Natural killer cell (primary cell): ENCODE measurements around the gene RBMS3. TPM values are rescaled to one million over a fixed set of nuclear protein-coding genes. Genes with fewer than 3 reads are reported as not detected.

ENCODE experiments used
- ATAC-seq, 3 donors: fragments of 150-1000 bp in 2 of 3; fragments of 200-7000 bp in 1 of 3; cut with Tn5 transposase; 1 replicate in 1 of 3; 2 replicates in 2 of 3; pipeline ENCODE4 v1.10.0; 2021; ENCODE audit warnings: mild to moderate bottlenecking in 2 of 3, moderate library complexity in 2 of 3
- DNase-seq, 2 donors: peaks; one replicate each; pipeline versions ENCODE4 v3.0.0 to v3.0.0-alpha.2; 2013 to 2021; ENCODE audit warnings: mixed read lengths in 1 of 2
- H3K27ac ChIP-seq: one replicate; pipeline ENCODE4 v1.5.1; 2013; ENCODE audit warnings: mild to moderate bottlenecking, low read length
- H3K27me3 ChIP-seq: one replicate; pipeline ENCODE4 v1.6.1; 2013; ENCODE audit warnings: low read length; ENCODE audit not compliant: control insufficient read depth, insufficient read depth
- H3K36me3 ChIP-seq: one replicate; pipeline ENCODE4 v1.6.1; 2013; ENCODE audit warnings: low read length; ENCODE audit not compliant: control insufficient read depth, insufficient read depth
- H3K4me1 ChIP-seq: one replicate; pipeline ENCODE4 v1.6.1; 2013; ENCODE audit warnings: low read length; ENCODE audit not compliant: control insufficient read depth, insufficient read depth
- H3K4me3 ChIP-seq: one replicate; pipeline ENCODE4 v1.5.1; 2013; ENCODE audit warnings: low read length
- H3K9me3 ChIP-seq: one replicate; pipeline ENCODE4 v1.6.1; 2013; ENCODE audit warnings: low read length; ENCODE audit not compliant: control insufficient read depth, insufficient read depth
- H3K27ac Mint-ChIP-seq, 2 donors: one replicate each; pipeline ENCODE4 v1.8.0; 2022; ENCODE audit warnings: mild to moderate bottlenecking in 2 of 2, mixed read lengths in 2 of 2, moderate library complexity in 1 of 2
- H3K27me3 Mint-ChIP-seq, 2 donors: one replicate each; pipeline ENCODE4 v1.8.0; 2022; ENCODE audit warnings: low read depth in 2 of 2, mixed read lengths in 2 of 2
- H3K36me3 Mint-ChIP-seq: one replicate; pipeline ENCODE4 v1.8.0; 2022; ENCODE audit warnings: mixed read lengths
- H3K4me1 Mint-ChIP-seq, 2 donors: one replicate each; pipeline ENCODE4 v1.8.0; 2022; ENCODE audit warnings: mixed read lengths in 2 of 2
- H3K4me3 Mint-ChIP-seq: one replicate; pipeline ENCODE4 v1.8.0; 2022; ENCODE audit warnings: mild to moderate bottlenecking, moderate library complexity, mixed read lengths
- H3K9me3 Mint-ChIP-seq, 2 donors: one replicate each; pipeline ENCODE4 v1.8.0; 2022; ENCODE audit warnings: mixed read lengths in 2 of 2
- WGBS: methylation state at CpG from one replicate; pipeline ENCODE4 v1.1.7; 2013; ENCODE audit warnings: missing lambda C conversion rate; ENCODE audit not compliant: insufficient coverage; 5-methylcytosine and 5-hydroxymethylcytosine counted together
- intact Hi-C: fragments of 100-400 bp; cut with micrococcal nuclease; formaldehyde crosslinking; loops from one replicate; pipeline ENCODE4 v1.14.2; 2022
- total RNA-seq, 4 donors: library from RNA; stranded (reverse); fragments of 120-200 nt in 1 of 4; gene quantifications; one replicate each; pipeline versions ENCODE4 v1.2.3 to v1.2.4, GENCODE V29; 2013 to 2022
- TF ChIP-seq, protein P1 (sequence below): fragments of 200-600 bp; IDR thresholded peaks from one replicate; pipeline ENCODE4 v1.8.0; 2022; ENCODE audit warnings: antibody characterized with exemption

The RBMS3 gene
- total RNA-seq, 3 donors from 2014 or later (not counting 1 experiment from before 2014, with no cell fraction given) = 0.16 TPM; not detected in 2

GRCh38 chr3:29284497-29284896 lies 3.6 kb downstream of the RBMS3 start:
- Histone ChIP-seq H3K36me3 (no peaks in the 10 kb centered on the region), H3K4me1 (peaks cover 7% of the 10 kb centered on the region), H3K27ac (no peak overlapping the region), H3K9me3 (no peaks in the 10 kb centered on the region), H3K4me3 (no peak overlapping the region), H3K27me3 (no peaks in the 10 kb centered on the region)
- peaks cover 14 to 17% of the 10 kb centered on the region in 2 donors for H3K4me1 Mint-ChIP-seq
- WGBS = no CpG with 5 or more reads among the region's 2 CpGs
- peaks cover 2 to 4% of the 10 kb centered on the region in 2 donors for H3K9me3 Mint-ChIP-seq
- intact Hi-C loops = no loop called here
- DNase-seq = no peak
- H3K36me3 Mint-ChIP-seq = no peaks in the 10 kb centered on the region
- no peak overlapping the region for H3K4me3 Mint-ChIP-seq
- peaks cover 8 to 13% of the 10 kb centered on the region in 2 donors for H3K27me3 Mint-ChIP-seq
- TF ChIP-seq, protein P1, sequence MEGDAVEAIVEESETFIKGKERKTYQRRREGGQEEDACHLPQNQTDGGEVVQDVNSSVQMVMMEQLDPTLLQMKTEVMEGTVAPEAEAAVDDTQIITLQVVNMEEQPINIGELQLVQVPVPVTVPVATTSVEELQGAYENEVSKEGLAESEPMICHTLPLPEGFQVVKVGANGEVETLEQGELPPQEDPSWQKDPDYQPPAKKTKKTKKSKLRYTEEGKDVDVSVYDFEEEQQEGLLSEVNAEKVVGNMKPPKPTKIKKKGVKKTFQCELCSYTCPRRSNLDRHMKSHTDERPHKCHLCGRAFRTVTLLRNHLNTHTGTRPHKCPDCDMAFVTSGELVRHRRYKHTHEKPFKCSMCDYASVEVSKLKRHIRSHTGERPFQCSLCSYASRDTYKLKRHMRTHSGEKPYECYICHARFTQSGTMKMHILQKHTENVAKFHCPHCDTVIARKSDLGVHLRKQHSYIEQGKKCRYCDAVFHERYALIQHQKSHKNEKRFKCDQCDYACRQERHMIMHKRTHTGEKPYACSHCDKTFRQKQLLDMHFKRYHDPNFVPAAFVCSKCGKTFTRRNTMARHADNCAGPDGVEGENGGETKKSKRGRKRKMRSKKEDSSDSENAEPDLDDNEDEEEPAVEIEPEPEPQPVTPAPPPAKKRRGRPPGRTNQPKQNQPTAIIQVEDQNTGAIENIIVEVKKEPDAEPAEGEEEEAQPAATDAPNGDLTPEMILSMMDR = no peak
- ATAC-seq = no peak
- H3K27ac Mint-ChIP-seq = no peak overlapping the region

DNA sequence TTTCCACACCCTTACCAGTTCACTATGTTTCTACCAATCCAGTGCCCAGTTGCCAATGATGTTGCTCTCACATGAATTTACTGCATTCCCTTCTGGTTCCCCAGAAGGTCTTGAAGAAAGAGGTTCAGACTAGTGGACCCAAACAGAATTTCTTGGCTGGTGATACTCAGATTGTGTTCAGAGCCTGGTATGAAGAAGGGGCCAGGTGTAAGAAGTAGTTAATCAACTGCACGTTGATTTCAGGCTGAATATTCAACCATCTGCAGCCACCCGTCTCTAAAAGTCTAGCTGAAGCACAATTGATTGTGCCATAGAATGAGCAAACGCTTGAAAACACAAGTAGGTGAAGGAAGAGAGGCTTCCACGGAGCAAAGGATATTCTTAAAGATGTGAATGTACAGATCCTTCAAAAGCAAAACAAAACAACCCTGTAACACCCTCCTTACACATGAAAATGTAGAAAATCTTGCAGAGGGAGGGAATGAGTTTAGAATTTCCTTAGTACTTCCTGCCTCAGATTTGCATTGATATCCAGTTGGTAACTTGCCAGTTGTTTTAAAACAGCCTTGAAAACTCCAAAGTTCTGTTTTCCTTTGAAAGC lies 4.7 kb downstream of the RBMS3 start:
- H3K27me3 ChIP-seq = no peaks in the 10 kb centered on the region
- TF ChIP-seq, protein P1 = no peak
- Mint-ChIP-seq H3K36me3 (no peaks in the 10 kb centered on the region), H3K9me3 (peaks cover 2 to 4% of the 10 kb centered on the region in 2 donors), H3K4me1 (peaks cover 14 to 16% of the 10 kb centered on the region in 2 donors), H3K27ac (no peak overlapping the region), H3K4me3 (no peak overlapping the region), H3K27me3 (peaks cover 6 to 13% of the 10 kb centered on the region in 2 donors)
- intact Hi-C loops = no loop called here
- peaks cover 7% of the 10 kb centered on the region for H3K4me1 ChIP-seq
- no peaks in the 10 kb centered on the region for H3K9me3 ChIP-seq
- H3K27ac ChIP-seq = no peak overlapping the region
- no peak overlapping the region for H3K4me3 ChIP-seq
- H3K36me3 ChIP-seq = no peaks in the 10 kb centered on the region
- 33% methylated on average over 3 of the region's 4 CpGs for WGBS
- ATAC-seq (no peak), DNase-seq (no peak)

DNA sequence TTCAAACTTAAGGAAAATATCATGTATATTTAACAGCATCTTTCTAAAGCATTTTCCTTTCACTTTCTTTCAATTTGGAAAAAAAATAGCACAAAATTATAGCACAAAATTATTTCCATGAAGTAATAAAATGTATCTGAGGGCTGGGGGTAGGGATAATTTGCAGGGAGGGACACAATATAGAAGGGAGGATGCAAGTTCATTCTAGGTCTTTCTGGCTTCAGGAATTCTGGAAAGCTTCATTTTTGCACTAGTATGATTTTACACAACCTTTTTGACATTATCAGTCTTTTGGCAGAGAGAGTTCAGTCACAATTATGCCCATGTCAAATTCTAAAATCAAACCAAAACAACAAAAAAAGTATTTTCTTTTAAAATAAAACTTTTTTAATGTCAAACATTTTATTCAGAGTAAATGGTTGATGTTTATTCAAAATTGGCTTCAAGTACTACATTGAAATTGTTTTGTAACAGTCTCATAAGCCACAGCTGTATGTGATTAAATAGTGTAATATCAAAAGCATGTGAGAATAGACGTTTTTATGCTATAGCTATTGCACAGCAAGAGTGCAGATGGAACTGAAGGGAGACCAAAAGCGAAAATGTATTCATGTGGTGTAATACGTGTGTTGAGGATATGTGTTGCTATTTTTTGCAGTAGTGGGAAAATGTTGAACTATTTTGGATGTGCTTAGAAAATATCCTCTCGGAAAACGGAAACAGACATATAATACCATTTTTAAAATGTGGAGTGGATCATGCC lies 5.8 kb downstream of the RBMS3 start:
- H3K9me3 Mint-ChIP-seq = peaks cover 2 to 4% of the 10 kb centered on the region in 2 donors
- DNase-seq (no peak), ATAC-seq (no peak)
- H3K27ac Mint-ChIP-seq = no peak overlapping the region
- Histone ChIP-seq H3K36me3 (no peaks in the 10 kb centered on the region), H3K4me1 (peaks cover under 1% of the 10 kb centered on the region), H3K27me3 (no peaks in the 10 kb centered on the region), H3K27ac (no peak overlapping the region), H3K4me3 (no peak overlapping the region), H3K9me3 (no peaks in the 10 kb centered on the region)
- peaks cover 5 to 6% of the 10 kb centered on the region in 2 donors for H3K4me1 Mint-ChIP-seq
- H3K27me3 Mint-ChIP-seq = peaks cover 2 to 5% of the 10 kb centered on the region in 2 donors
- TF ChIP-seq, protein P1 = no peak
- WGBS = 74% methylated on average over 3 of the region's 5 CpGs
- intact Hi-C loops = no loop called here
- H3K36me3 Mint-ChIP-seq = no peaks in the 10 kb centered on the region
- H3K4me3 Mint-ChIP-seq = no peak overlapping the region
